ENCODE results near the gene TMEFF2.

TMEFF2 gene

DNA sequence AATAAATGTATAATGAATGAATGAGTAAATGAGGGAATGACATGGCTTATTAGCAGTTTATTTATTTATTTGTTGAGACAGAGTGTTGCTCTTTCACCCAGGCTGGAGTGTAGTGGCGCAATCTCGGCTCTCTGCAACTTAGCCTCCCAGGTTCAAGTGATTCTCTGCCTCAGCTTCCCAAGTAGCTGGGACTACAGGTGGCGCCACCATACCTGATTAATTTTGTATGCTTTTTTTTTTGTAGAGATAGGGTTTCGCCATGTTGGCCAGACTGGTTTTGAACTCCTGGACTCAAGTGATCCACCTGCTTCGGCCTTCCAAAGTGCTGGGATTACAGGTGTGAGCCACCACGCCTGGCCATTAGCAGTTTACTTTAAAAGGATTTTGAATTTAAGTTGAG, 247.5 kb downstream of the TMEFF2 start:
- H3K9me3 ChIP-seq (ENCODE audit: control insufficient read depth, insufficient read depth, low read depth, low read length) = no peaks in the 10 kb centered on the region
- H3K36me3 ChIP-seq (ENCODE audit: control insufficient read depth in 2 of 2, insufficient read depth in 1 of 2, low read length in 2 of 2) = no peaks in the 10 kb centered on the region
- ChIA-PET CTCF (interaction anchor here (0.7 to 0.8 kb wide), 2 partner anchors 128 to 132 kb away, joined by 3 read pairs; no protein-coding TSS in a partner anchor), POLR2A (no interaction called here)
- no peak overlapping the region for H3K4me3 ChIP-seq (ENCODE audit: low read depth, low read length)
- H3K4me1 ChIP-seq (ENCODE audit: control insufficient read depth, insufficient read depth, low read length) = no peaks in the 10 kb centered on the region
- H3K27ac ChIP-seq (ENCODE audit: extremely low read depth, low read depth, low read length) = no peak overlapping the region
- TF ChIP-seq ZNF621 (tag by site-specific recombination; IDR thresholded peaks at IDR 0.05) (no peak), ZNF654 (tag by site-specific recombination; IDR thresholded peaks at IDR 0.05; ENCODE audit: low read depth) (0 out of 2 replicates have a peak, but pooled peaks have one; percentile 4)

DNA sequence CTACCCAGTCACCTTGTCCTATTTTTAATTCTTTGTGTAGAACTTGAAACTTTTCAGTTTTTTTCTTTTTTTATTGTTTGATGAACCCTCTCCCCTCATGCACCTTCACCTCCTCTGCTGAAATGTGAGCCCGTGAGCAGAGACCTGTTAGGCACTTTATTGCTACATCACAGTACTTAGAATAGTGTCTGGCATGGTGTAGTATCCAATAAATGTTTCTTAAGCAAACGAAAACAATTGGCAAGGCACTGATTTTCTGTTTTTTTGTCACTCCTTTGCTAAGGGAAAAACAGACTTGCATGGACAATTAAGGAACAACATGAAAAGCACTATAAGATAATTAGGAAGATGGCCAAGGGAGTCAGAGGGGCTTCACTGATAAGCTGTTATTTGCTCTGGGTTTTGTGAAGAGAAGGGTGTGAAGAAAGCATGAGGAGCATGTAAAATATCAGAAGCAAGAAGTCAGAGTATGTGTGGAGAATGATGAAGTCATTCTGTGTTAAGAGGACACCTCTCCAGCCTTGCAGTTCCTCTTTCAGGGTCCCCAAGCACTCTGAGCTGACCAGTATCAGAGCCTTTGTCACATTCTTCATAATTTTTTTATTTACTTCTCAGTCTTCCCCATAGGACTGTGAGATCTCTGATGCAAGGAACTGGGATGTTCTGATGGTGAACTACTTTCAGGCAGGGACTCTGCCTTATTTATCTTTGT, 248.1 kb downstream of the TMEFF2 start:
- TF ChIP-seq SCRT2 (tag by site-specific recombination; IDR thresholded peaks at IDR 0.05) (peak; percentile 50; the same call in 1 of the 2 replicates), ZNF292 (tag by site-specific recombination; IDR thresholded peaks at IDR 0.05; ENCODE audit: borderline replicate concordance, low read depth) (no peak)
- H3K27ac ChIP-seq (ENCODE audit: extremely low read depth, low read depth, low read length) = no peak overlapping the region
- no peaks in the 10 kb centered on the region for H3K9me3 ChIP-seq (ENCODE audit: control insufficient read depth, insufficient read depth, low read depth, low read length)
- no peak overlapping the region for H3K4me3 ChIP-seq (ENCODE audit: low read depth, low read length)
- CTCF ChIA-PET = interaction anchor here (0.7 kb wide), 1 partner anchor 133 kb away, joined by 3 read pairs; no protein-coding TSS in a partner anchor
- no peaks in the 10 kb centered on the region for H3K36me3 ChIP-seq (ENCODE audit: control insufficient read depth in 2 of 2, insufficient read depth in 1 of 2, low read length in 2 of 2)
- no peaks in the 10 kb centered on the region for H3K4me1 ChIP-seq (ENCODE audit: control insufficient read depth, insufficient read depth, low read length)
- POLR2A ChIA-PET = no interaction called here

DNA sequence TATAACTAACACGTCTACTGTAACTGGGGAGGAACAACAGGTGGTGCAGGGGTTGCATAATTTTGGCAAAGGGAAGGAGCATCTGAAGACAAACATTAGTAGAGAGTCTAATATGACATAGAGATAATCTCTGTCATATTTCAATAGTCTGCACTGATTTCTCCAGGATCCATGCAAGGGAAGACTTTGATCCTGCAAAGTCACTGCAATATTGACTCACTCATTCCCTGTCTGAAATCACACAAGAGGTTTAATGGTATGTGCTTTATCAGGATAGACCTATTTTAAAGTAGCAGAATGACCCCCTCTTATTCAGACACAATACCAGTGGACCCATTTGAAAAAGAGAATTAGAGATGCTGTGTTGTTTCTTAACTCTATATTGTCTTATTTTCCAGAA, 249.1 kb downstream of the TMEFF2 start:
- ChIA-PET POLR2A (no interaction called here), CTCF (no interaction called here)
- no peaks in the 10 kb centered on the region for H3K9me3 ChIP-seq (ENCODE audit: control insufficient read depth, insufficient read depth, low read depth, low read length)
- H3K36me3 ChIP-seq (ENCODE audit: control insufficient read depth in 2 of 2, insufficient read depth in 1 of 2, low read length in 2 of 2) = no peaks in the 10 kb centered on the region
- H3K4me3 ChIP-seq (ENCODE audit: low read depth, low read length) = no peak overlapping the region
- H3K4me1 ChIP-seq (ENCODE audit: control insufficient read depth, insufficient read depth, low read length) = no peaks in the 10 kb centered on the region
- TF ChIP-seq ZNF791 (tag by site-specific recombination; IDR thresholded peaks at IDR 0.05) (no peak), SCRT2 (tag by site-specific recombination; IDR thresholded peaks at IDR 0.05) (peak; percentile 30; the same call in 1 of the 2 replicates), ZNF2 (tag by site-specific recombination; IDR thresholded peaks at IDR 0.05) (no peak), ZNF138 (tag by site-specific recombination; IDR thresholded peaks at IDR 0.05; ENCODE audit: borderline replicate concordance) (no peak)
- TF ChIP-seq, protein P1, sequence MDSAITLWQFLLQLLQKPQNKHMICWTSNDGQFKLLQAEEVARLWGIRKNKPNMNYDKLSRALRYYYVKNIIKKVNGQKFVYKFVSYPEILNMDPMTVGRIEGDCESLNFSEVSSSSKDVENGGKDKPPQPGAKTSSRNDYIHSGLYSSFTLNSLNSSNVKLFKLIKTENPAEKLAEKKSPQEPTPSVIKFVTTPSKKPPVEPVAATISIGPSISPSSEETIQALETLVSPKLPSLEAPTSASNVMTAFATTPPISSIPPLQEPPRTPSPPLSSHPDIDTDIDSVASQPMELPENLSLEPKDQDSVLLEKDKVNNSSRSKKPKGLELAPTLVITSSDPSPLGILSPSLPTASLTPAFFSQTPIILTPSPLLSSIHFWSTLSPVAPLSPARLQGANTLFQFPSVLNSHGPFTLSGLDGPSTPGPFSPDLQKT (IDR thresholded peaks at IDR 0.05; ENCODE audit: borderline replicate concordance, low read depth, low read length) = no peak
- TF ChIP-seq, protein P2, sequence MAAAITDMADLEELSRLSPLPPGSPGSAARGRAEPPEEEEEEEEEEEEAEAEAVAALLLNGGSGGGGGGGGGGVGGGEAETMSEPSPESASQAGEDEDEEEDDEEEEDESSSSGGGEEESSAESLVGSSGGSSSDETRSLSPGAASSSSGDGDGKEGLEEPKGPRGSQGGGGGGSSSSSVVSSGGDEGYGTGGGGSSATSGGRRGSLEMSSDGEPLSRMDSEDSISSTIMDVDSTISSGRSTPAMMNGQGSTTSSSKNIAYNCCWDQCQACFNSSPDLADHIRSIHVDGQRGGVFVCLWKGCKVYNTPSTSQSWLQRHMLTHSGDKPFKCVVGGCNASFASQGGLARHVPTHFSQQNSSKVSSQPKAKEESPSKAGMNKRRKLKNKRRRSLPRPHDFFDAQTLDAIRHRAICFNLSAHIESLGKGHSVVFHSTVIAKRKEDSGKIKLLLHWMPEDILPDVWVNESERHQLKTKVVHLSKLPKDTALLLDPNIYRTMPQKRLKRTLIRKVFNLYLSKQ (tag by site-specific recombination; IDR thresholded peaks at IDR 0.05; ENCODE audit: borderline replicate concordance) = no peak
- TF ChIP-seq, protein P3, sequence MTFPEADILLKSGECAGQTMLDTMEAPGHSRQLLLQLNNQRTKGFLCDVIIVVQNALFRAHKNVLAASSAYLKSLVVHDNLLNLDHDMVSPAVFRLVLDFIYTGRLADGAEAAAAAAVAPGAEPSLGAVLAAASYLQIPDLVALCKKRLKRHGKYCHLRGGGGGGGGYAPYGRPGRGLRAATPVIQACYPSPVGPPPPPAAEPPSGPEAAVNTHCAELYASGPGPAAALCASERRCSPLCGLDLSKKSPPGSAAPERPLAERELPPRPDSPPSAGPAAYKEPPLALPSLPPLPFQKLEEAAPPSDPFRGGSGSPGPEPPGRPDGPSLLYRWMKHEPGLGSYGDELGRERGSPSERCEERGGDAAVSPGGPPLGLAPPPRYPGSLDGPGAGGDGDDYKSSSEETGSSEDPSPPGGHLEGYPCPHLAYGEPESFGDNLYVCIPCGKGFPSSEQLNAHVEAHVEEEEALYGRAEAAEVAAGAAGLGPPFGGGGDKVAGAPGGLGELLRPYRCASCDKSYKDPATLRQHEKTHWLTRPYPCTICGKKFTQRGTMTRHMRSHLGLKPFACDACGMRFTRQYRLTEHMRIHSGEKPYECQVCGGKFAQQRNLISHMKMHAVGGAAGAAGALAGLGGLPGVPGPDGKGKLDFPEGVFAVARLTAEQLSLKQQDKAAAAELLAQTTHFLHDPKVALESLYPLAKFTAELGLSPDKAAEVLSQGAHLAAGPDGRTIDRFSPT (tag by site-specific recombination; IDR thresholded peaks at IDR 0.05) = no peak
- no peak overlapping the region for H3K27ac ChIP-seq (ENCODE audit: extremely low read depth, low read depth, low read length)

DNA sequence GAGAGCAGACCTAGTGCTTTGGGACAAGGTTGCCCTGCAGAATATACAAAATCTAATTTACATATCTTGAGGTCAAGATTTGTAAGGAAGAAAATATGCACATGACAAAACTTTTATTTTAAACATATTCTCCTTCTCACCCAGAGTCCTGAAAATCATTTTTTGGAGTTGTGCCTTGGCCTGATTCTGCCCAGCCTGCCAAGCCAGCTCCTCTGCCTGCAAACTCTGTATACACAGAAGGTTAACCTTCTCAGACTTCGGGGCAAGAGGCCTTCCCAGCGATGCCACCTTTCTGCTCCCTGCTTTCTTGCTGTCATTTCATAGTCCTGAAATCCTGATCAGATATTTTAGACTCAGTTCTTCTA, 252.0 kb downstream of the TMEFF2 start:
- no peak overlapping the region for H3K27ac ChIP-seq (ENCODE audit: extremely low read depth, low read depth, low read length)
- CTCF ChIA-PET = no interaction called here
- TF ChIP-seq ZFP3 (tag by site-specific recombination; IDR thresholded peaks at IDR 0.05; ENCODE audit: low read depth) (no peak), ZNF529 (tag by site-specific recombination; IDR thresholded peaks at IDR 0.05; ENCODE audit: insufficient replicate concordance) (no peak), ZNF10 (tag by site-specific recombination; IDR thresholded peaks at IDR 0.05) (no peak), ZNF785 (tag by site-specific recombination; IDR thresholded peaks at IDR 0.05) (no peak), SALL2 (tag by site-specific recombination; IDR thresholded peaks at IDR 0.05; ENCODE audit: borderline replicate concordance) (no peak), PRDM1 (tag by site-specific recombination; IDR thresholded peaks at IDR 0.05) (no peak), ZNF37A (tag by site-specific recombination; IDR thresholded peaks at IDR 0.05) (no peak), KLF9 (tag by site-specific recombination; IDR thresholded peaks at IDR 0.05; ENCODE audit: low read depth) (no peak)
- TF ChIP-seq, protein P4, sequence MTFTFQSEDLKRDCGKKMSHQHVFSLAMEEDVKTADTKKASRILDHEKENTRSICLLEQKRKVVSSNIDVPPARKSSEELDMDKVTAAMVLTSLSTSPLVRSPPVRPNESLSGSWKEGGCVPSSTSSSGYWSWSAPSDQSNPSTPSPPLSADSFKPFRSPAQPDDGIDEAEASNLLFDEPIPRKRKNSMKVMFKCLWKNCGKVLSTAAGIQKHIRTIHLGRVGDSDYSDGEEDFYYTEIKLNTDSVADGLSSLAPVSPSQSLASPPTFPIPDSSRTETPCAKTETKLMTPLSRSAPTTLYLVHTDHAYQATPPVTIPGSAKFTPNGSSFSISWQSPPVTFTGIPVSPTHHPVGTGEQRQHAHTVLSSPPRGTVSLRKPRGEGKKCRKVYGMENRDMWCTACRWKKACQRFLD (tag by site-specific recombination; IDR thresholded peaks at IDR 0.05) = no peak
- TF ChIP-seq, protein P5, sequence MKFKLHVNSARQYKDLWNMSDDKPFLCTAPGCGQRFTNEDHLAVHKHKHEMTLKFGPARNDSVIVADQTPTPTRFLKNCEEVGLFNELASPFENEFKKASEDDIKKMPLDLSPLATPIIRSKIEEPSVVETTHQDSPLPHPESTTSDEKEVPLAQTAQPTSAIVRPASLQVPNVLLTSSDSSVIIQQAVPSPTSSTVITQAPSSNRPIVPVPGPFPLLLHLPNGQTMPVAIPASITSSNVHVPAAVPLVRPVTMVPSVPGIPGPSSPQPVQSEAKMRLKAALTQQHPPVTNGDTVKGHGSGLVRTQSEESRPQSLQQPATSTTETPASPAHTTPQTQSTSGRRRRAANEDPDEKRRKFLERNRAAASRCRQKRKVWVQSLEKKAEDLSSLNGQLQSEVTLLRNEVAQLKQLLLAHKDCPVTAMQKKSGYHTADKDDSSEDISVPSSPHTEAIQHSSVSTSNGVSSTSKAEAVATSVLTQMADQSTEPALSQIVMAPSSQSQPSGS (tag by site-specific recombination; IDR thresholded peaks at IDR 0.05; ENCODE audit: low read depth) = no peak

More for the DNA sequence above, 252.0 kb downstream of the TMEFF2 start:
- POLR2A ChIA-PET = no interaction called here
- no peaks in the 10 kb centered on the region for H3K36me3 ChIP-seq (ENCODE audit: control insufficient read depth in 2 of 2, insufficient read depth in 1 of 2, low read length in 2 of 2)
- H3K4me3 ChIP-seq (ENCODE audit: low read depth, low read length) = no peak overlapping the region
- no peaks in the 10 kb centered on the region for H3K9me3 ChIP-seq (ENCODE audit: control insufficient read depth, insufficient read depth, low read depth, low read length)
- H3K4me1 ChIP-seq (ENCODE audit: control insufficient read depth, insufficient read depth, low read length) = no peaks in the 10 kb centered on the region

Measured in HEK293 (cell line).